ENCODE data around the gene WWOX.

The WWOX gene

DNA sequence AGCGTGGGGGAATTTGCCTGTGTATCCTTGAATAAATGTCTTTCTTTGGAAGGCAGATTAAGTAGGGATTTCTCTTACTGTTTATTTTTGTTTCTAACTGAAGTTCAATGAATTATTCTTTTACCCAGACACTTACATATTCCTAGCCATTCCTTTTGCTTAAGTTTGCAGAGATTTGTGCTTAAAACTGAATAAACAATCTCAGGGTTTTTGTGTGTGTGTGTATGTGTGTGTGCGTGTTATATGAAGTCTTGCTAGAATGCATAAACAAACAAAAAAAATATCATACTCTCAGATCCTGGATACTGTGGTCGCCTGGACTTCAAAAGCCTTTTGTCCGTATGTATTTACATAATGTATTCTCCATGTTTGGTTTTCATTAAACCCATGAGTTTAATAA is 828.3 kb downstream of the WWOX start:
- DNase-seq (ENCODE audit: low read depth), result no peak

DNA sequence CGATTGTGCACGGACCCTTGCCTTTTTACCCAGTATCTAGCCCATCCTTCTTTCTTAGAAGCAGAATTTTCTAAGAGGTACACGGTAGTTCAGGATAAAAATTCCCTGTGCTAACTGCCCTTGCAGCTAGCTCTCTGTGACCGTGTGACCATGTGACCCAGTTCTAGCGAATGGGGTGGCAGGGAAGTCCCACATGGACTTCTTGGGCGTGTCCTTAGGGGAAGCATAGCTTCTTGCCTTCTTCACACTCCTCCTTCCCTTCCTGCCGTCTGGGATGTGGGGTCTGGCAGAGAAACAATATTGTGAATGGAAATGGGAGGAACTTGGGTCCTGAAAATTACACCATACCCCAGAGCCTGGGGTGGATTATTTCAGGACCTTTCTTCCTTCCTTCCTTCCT is 830.4 kb downstream of the WWOX start:
- no peak for DNase-seq (ENCODE audit: low read depth)
- TF ChIP-seq, protein P1, sequence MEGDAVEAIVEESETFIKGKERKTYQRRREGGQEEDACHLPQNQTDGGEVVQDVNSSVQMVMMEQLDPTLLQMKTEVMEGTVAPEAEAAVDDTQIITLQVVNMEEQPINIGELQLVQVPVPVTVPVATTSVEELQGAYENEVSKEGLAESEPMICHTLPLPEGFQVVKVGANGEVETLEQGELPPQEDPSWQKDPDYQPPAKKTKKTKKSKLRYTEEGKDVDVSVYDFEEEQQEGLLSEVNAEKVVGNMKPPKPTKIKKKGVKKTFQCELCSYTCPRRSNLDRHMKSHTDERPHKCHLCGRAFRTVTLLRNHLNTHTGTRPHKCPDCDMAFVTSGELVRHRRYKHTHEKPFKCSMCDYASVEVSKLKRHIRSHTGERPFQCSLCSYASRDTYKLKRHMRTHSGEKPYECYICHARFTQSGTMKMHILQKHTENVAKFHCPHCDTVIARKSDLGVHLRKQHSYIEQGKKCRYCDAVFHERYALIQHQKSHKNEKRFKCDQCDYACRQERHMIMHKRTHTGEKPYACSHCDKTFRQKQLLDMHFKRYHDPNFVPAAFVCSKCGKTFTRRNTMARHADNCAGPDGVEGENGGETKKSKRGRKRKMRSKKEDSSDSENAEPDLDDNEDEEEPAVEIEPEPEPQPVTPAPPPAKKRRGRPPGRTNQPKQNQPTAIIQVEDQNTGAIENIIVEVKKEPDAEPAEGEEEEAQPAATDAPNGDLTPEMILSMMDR (IDR thresholded peaks at IDR 0.05; ENCODE audit: control insufficient read depth, extremely low read depth, insufficient read depth), result no peak
- no peak overlapping the region for H3K4me3 ChIP-seq (ENCODE audit: low read depth, low read length)

More for the DNA sequence above, 828.3 kb downstream of the WWOX start:
- no peak overlapping the region for H3K4me3 ChIP-seq (ENCODE audit: low read depth, low read length)
- TF ChIP-seq, protein P1 (IDR thresholded peaks at IDR 0.05; ENCODE audit: control insufficient read depth, extremely low read depth, insufficient read depth), result no peak

DNA sequence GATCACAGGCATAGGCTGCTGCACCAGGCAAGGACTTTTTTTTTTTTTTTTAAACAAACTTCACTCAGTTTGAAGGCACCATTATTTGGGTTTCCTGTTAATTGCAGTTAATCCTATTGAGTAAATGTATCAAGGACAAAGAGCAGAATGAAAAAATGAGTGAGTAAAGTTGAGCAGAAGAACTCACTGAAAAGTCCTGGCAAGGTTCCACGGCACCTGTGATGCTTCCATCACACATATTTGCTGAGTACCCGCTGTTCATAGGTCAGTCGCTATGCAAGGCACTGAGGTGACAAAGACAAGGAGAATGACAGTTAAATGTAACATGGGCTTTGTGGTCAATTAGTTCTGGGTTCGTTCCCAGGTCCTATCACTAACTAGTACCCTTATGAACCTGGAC is 831.1 kb downstream of the WWOX start:
- TF ChIP-seq, protein P1 (IDR thresholded peaks at IDR 0.05; ENCODE audit: control insufficient read depth, extremely low read depth, insufficient read depth), result no peak
- H3K4me3 ChIP-seq (ENCODE audit: low read depth, low read length), result no peak overlapping the region
- no peak for DNase-seq (ENCODE audit: low read depth)

DNA sequence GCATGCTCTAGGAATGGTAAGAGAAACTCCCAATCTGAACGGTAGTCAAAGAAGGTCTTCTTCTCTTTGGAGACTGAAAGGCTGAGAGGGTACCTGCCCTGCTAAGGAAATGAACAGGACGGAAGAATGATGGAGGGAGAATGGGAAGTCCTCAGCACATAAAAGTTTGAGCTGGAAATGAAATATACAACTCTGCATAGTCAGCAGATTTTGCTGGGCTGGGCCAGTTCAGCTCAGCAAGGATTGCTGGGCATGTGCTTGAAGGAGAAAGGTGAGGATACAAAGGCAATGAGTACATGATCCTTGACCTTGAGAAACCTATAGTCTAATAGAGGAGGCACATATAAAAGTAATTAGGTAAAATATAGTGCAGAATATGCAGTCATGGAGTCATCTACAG is 831.8 kb downstream of the WWOX start:
- H3K4me3 ChIP-seq (ENCODE audit: low read depth, low read length), result no peak overlapping the region
- no peak for DNase-seq (ENCODE audit: low read depth)
- TF ChIP-seq, protein P1 (IDR thresholded peaks at IDR 0.05; ENCODE audit: control insufficient read depth, extremely low read depth, insufficient read depth), result no peak

DNA sequence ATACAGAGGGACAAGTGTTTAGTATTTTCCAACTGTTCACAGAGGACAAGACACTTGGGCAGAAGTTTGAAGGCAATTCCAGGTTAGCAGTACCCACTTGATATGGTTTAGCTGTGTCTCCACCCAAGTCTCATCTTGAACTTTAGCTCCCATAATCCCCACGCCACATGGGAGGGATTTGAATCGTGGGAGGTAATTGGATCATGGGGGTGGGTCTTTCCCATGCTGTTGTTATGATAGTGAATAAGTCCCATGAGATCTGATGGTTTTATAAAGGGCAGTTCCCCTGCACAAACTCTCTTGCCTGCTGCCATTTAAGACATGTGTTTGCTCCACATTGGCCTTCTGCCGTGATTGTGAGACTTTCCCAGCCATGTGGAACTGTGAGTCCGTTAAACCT is 832.2 kb downstream of the WWOX start:
- DNase-seq (ENCODE audit: low read depth), result no peak
- TF ChIP-seq, protein P1 (IDR thresholded peaks at IDR 0.05; ENCODE audit: control insufficient read depth, extremely low read depth, insufficient read depth), result no peak
- H3K4me3 ChIP-seq (ENCODE audit: low read depth, low read length), result no peak overlapping the region

DNA sequence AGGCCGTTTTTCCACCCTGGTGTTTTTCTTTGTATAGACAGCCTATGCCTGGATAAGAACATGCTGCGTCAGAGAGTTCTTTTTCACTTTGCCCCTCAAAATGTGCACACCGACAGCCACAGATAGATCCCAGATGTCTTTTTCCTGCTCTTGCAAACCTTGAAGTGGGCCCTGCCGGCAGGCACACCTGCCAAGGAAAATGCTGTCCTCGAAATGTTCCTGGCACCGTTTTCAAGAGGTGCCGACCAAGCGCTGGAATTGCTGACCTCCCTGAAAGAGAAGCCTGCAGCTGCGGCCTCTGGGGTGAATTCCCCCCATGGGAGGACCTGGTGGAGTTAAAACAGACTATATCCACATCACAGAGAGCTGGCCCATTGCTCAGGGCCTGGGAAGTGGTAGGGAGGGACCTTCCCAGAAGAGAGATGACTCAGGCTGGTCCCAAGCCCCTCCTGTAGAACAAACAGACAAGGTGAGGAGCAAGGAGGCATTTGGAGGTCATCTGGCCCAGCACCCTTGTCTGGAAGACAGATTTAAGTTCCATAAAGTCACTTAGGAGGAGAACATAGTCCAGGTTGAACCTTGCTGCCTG is 833.0 kb downstream of the WWOX start:
- TF ChIP-seq, protein P1 (IDR thresholded peaks at IDR 0.05; ENCODE audit: control insufficient read depth, extremely low read depth, insufficient read depth), result no peak
- no peak overlapping the region for H3K4me3 ChIP-seq (ENCODE audit: low read depth, low read length)
- DNase-seq (ENCODE audit: low read depth), result no peak

DNA sequence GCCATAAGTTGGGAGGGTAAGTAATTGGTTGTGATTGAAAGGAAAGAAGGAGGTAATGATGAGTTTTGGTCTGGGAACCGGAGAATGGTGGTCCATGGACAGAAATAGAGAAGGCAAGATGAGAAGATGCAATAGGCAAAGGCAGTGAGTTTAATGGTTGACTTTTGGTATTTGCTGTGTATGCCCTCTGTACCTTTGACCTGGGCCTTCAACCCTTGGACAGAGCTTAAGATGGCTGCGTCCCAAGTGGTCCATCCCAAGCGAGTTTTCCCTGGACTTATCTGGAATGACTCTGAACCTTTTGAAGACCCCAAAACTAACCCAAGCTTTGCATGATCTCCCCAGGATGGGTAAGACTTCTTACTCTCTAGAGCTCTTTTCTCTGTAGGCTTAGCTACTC is 836.6 kb downstream of the WWOX start:
- DNase-seq (ENCODE audit: low read depth), result no peak
- no peak overlapping the region for H3K4me3 ChIP-seq (ENCODE audit: low read depth, low read length)
- TF ChIP-seq, protein P1 (IDR thresholded peaks at IDR 0.05; ENCODE audit: control insufficient read depth, extremely low read depth, insufficient read depth), result no peak

All from LNCaP clone FGC (cell line).